ENCODE measurements around the gene TXNDC9. TPM values are rescaled to one million over a fixed set of nuclear protein-coding genes. Genes with fewer than 3 reads are reported as not detected.
"Not testable (repeated sequence)": the region's sequence is repeated elsewhere in the genome, so short reads cannot be mapped to it uniquely, and the experiment has no call there.

The TXNDC9 gene
- total and polyA plus RNA-seq, 2 donors (not counting 1 experiment from before 2014, with no cell fraction given) = 46.7 to 65.0 TPM

- H4K20me1 ChIP-seq (ENCODE audit: control insufficient read depth, extremely low read depth, insufficient read depth, low read length) = no peaks in the 10 kb centered on the region
- no peak overlapping the region for H3K27ac ChIP-seq (ENCODE audit: insufficient read depth, low read length)
- no peak overlapping the region for H3K9ac ChIP-seq (ENCODE audit: insufficient read depth, low read length)
- H3K4me3 ChIP-seq (replicated peaks in 1 of 4; ENCODE audit: control extremely low read depth in 1 of 4, insufficient read depth in 1 of 4, low read depth in 3 of 4, low read length in 4 of 4) = no peak overlapping the region
- no peaks in the 10 kb centered on the region for H3K36me3 ChIP-seq (ENCODE audit: control insufficient read depth, insufficient read depth, low read length)
- H3K79me2 ChIP-seq (ENCODE audit: control insufficient read depth, insufficient read depth, low read length) = peaks cover 87% of the 10 kb centered on the region
- H3K9me3 ChIP-seq (ENCODE audit: control insufficient read depth, insufficient read depth, low read depth, low read length) = no peaks in the 10 kb centered on the region
- TF ChIP-seq, protein P1, sequence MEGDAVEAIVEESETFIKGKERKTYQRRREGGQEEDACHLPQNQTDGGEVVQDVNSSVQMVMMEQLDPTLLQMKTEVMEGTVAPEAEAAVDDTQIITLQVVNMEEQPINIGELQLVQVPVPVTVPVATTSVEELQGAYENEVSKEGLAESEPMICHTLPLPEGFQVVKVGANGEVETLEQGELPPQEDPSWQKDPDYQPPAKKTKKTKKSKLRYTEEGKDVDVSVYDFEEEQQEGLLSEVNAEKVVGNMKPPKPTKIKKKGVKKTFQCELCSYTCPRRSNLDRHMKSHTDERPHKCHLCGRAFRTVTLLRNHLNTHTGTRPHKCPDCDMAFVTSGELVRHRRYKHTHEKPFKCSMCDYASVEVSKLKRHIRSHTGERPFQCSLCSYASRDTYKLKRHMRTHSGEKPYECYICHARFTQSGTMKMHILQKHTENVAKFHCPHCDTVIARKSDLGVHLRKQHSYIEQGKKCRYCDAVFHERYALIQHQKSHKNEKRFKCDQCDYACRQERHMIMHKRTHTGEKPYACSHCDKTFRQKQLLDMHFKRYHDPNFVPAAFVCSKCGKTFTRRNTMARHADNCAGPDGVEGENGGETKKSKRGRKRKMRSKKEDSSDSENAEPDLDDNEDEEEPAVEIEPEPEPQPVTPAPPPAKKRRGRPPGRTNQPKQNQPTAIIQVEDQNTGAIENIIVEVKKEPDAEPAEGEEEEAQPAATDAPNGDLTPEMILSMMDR (conservative IDR thresholded peaks at IDR 0.05 in 1 of 2, IDR thresholded peaks at IDR 0.05 in 1 of 2; ENCODE audit: low read depth in 1 of 2, low read length in 2 of 2) = no peak
- TF ChIP-seq EZH2 (IDR thresholded peaks at IDR 0.05; ENCODE audit: low read length, missing control alignments) = no peak
- no peaks in the 10 kb centered on the region for H3K27me3 ChIP-seq (ENCODE audit: control insufficient read depth, insufficient read depth, low read length)
- H3K4me1 ChIP-seq (ENCODE audit: control insufficient read depth, extremely low read depth, insufficient read depth, low read length) = no peaks in the 10 kb centered on the region
- no peak for DNase-seq (ENCODE audit: low read depth in 2 of 2)
- H2AFZ ChIP-seq (ENCODE audit: low read length) = no peak overlapping the region
- no peak overlapping the region for H3K4me2 ChIP-seq (ENCODE audit: extremely low read depth, insufficient read depth, low read length)
Observed at GRCh38 chr2:99346218-99346617, 10.1 kb upstream of the TXNDC9 start.

DNA sequence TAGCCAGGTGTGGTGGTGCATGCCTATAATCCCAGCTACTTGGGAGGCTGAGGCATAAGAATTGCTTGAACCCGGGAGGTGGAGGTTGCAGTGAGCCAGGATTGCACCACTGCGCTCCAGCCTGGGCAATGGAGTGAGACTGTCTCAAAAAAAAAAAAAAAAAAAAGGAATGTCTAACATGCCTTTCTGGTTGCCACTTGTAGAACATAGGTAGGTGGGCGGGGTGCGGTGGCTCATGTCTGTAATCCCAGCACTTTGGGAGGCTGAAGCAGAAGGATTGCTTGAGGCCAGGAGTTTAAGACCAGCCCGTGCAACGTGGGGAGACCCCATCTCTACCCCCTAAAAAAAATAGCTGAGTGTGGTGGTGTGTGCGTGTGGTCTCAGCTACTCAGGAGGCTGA, 9.3 kb upstream of the TXNDC9 start:
- H3K36me3 ChIP-seq (ENCODE audit: control insufficient read depth, insufficient read depth, low read length); H3K4me1 ChIP-seq (ENCODE audit: control insufficient read depth, extremely low read depth, insufficient read depth, low read length); H3K4me2 ChIP-seq (ENCODE audit: extremely low read depth, insufficient read depth, low read length); H3K27me3 ChIP-seq (ENCODE audit: control insufficient read depth, insufficient read depth, low read length); H4K20me1 ChIP-seq (ENCODE audit: control insufficient read depth, extremely low read depth, insufficient read depth, low read length); H3K4me3 ChIP-seq (replicated peaks in 1 of 4; ENCODE audit: control extremely low read depth in 1 of 4, insufficient read depth in 1 of 4, low read depth in 3 of 4, low read length in 4 of 4); DNase-seq (ENCODE audit: low read depth in 2 of 2); H3K27ac ChIP-seq (ENCODE audit: insufficient read depth, low read length); H3K9ac ChIP-seq (ENCODE audit: insufficient read depth, low read length); H3K9me3 ChIP-seq (ENCODE audit: control insufficient read depth, insufficient read depth, low read depth, low read length); H2AFZ ChIP-seq (ENCODE audit: low read length): not testable (repeated sequence)
- H3K79me2 ChIP-seq (ENCODE audit: control insufficient read depth, insufficient read depth, low read length) = peaks cover 90% of the 10 kb centered on the region

DNA sequence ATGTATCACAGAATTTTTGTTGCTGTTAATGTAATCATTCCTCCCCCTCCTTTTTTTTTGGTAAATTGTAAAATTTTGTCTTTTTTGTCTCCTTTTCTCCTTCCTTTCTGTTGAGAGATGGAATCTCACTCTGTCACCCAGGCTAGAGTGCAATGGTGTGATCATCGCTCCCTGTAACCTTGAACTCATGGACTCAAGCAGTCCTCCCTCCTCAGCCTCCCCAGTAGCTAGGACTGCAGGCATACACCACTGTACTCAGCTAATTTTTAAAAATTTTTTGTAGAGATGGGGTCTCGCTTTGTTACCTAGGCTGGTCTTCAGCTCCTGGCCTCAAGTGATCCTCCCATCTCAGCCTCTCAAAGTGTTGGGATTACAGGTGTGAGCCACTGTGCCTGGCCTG, 6.4 kb upstream of the TXNDC9 start:
- no peak overlapping the region for H3K27ac ChIP-seq (ENCODE audit: insufficient read depth, low read length)
- H3K4me3 ChIP-seq (replicated peaks in 1 of 4; ENCODE audit: control extremely low read depth in 1 of 4, insufficient read depth in 1 of 4, low read depth in 3 of 4, low read length in 4 of 4) = no peak overlapping the region
- no peaks in the 10 kb centered on the region for H3K9me3 ChIP-seq (ENCODE audit: control insufficient read depth, insufficient read depth, low read depth, low read length)
- peaks cover 95% of the 10 kb centered on the region for H3K79me2 ChIP-seq (ENCODE audit: control insufficient read depth, insufficient read depth, low read length)
- H3K4me2 ChIP-seq (ENCODE audit: extremely low read depth, insufficient read depth, low read length) = no peak overlapping the region
- DNase-seq (ENCODE audit: low read depth in 2 of 2) = no peak
- no peak for TF ChIP-seq EZH2 (IDR thresholded peaks at IDR 0.05; ENCODE audit: low read length, missing control alignments)
- TF ChIP-seq, protein P1 (conservative IDR thresholded peaks at IDR 0.05 in 1 of 2, IDR thresholded peaks at IDR 0.05 in 1 of 2; ENCODE audit: low read depth in 1 of 2, low read length in 2 of 2) = no peak
- H2AFZ ChIP-seq (ENCODE audit: low read length) = no peak overlapping the region
- no peaks in the 10 kb centered on the region for H3K36me3 ChIP-seq (ENCODE audit: control insufficient read depth, insufficient read depth, low read length)
- no peaks in the 10 kb centered on the region for H3K4me1 ChIP-seq (ENCODE audit: control insufficient read depth, extremely low read depth, insufficient read depth, low read length)
- no peaks in the 10 kb centered on the region for H4K20me1 ChIP-seq (ENCODE audit: control insufficient read depth, extremely low read depth, insufficient read depth, low read length)
- no peak overlapping the region for H3K9ac ChIP-seq (ENCODE audit: insufficient read depth, low read length)
- no peaks in the 10 kb centered on the region for H3K27me3 ChIP-seq (ENCODE audit: control insufficient read depth, insufficient read depth, low read length)

Data from fibroblast of lung (primary cell).